ENCODE results near the gene TLE1.

TLE1 gene

GRCh38 chr9:81578606-81579005 is 110.7 kb downstream of the TLE1 start:
- no peak overlapping the region for H3K27ac ChIP-seq (ENCODE audit: low read length)
- H3K4me2 ChIP-seq (ENCODE audit: low read length): no peak overlapping the region
- no peaks in the 10 kb centered on the region for H3K36me3 ChIP-seq (replicated peaks; ENCODE audit: low read depth, low read length)
- no peak overlapping the region for H3K9ac ChIP-seq (ENCODE audit: low read length)
- peaks cover 12% of the 10 kb centered on the region for H3K4me1 ChIP-seq (ENCODE audit: low read length)
- no peaks in the 10 kb centered on the region for H4K20me1 ChIP-seq (ENCODE audit: insufficient read depth, low read length)
- H3K4me3 ChIP-seq (ENCODE audit: low read length): no peak overlapping the region
- H2AFZ ChIP-seq (ENCODE audit: low read depth, low read length): no peak overlapping the region
- no peaks in the 10 kb centered on the region for H3K9me3 ChIP-seq (ENCODE audit: insufficient read depth, low read length)
- no peaks in the 10 kb centered on the region for H3K79me2 ChIP-seq (ENCODE audit: low read length)
- H3K27me3 ChIP-seq (ENCODE audit: low read depth, low read length): no peaks in the 10 kb centered on the region
- TF ChIP-seq EZH2phosphoT487 (IDR thresholded peaks at IDR 0.05; ENCODE audit: low read depth) (no peak), CTCF (IDR thresholded peaks at IDR 0.05; ENCODE audit: low read depth, low read length) (no peak)

GRCh38 chr9:81575956-81576355 is 113.4 kb downstream of the TLE1 start:
- H4K20me1 ChIP-seq (ENCODE audit: insufficient read depth, low read length): no peaks in the 10 kb centered on the region
- no peak overlapping the region for H3K9ac ChIP-seq (ENCODE audit: low read length)
- H3K9me3 ChIP-seq (ENCODE audit: insufficient read depth, low read length): no peaks in the 10 kb centered on the region
- H3K36me3 ChIP-seq (replicated peaks; ENCODE audit: low read depth, low read length): no peaks in the 10 kb centered on the region
- no peak overlapping the region for H3K27ac ChIP-seq (ENCODE audit: low read length)
- H3K4me2 ChIP-seq (ENCODE audit: low read length): no peak overlapping the region
- no peak for TF ChIP-seq EZH2phosphoT487 (IDR thresholded peaks at IDR 0.05; ENCODE audit: low read depth)
- TF ChIP-seq CTCF (IDR thresholded peaks at IDR 0.05; ENCODE audit: low read depth, low read length): no peak
- H3K79me2 ChIP-seq (ENCODE audit: low read length): no peaks in the 10 kb centered on the region
- no peak overlapping the region for H3K4me3 ChIP-seq (ENCODE audit: low read length)
- no peaks in the 10 kb centered on the region for H3K27me3 ChIP-seq (ENCODE audit: low read depth, low read length)
- H3K4me1 ChIP-seq (ENCODE audit: low read length): peaks cover 9% of the 10 kb centered on the region
- H2AFZ ChIP-seq (ENCODE audit: low read depth, low read length): no peak overlapping the region

DNA sequence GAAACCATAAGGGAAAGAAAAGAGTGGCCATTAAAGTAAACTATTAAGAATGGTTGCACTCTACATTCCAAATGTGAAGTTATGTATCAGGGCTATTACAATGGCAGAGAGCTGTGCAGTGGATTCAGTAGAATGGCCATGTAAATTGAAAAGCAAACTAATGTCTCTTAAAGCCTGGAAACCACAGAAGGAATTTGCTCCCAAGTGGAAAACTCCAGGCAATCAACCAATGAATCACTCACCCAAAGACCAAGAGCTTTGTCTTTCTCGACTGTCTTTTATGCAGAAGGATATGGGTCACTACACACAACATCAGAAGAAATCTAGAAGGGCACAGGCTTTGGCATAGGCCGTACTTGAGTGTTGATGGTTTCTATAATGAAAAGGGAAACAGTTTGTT is 114.9 kb downstream of the TLE1 start:
- H2AFZ ChIP-seq (ENCODE audit: low read depth, low read length): no peak overlapping the region
- H4K20me1 ChIP-seq (ENCODE audit: insufficient read depth, low read length): no peaks in the 10 kb centered on the region
- no peak overlapping the region for H3K9ac ChIP-seq (ENCODE audit: low read length)
- H3K36me3 ChIP-seq (replicated peaks; ENCODE audit: low read depth, low read length): no peaks in the 10 kb centered on the region
- H3K4me1 ChIP-seq (ENCODE audit: low read length): peaks cover 7% of the 10 kb centered on the region
- no peaks in the 10 kb centered on the region for H3K9me3 ChIP-seq (ENCODE audit: insufficient read depth, low read length)
- no peak overlapping the region for H3K4me3 ChIP-seq (ENCODE audit: low read length)
- TF ChIP-seq CTCF (IDR thresholded peaks at IDR 0.05; ENCODE audit: low read depth, low read length): no peak
- no peak for TF ChIP-seq EZH2phosphoT487 (IDR thresholded peaks at IDR 0.05; ENCODE audit: low read depth)
- no peaks in the 10 kb centered on the region for H3K79me2 ChIP-seq (ENCODE audit: low read length)
- no peaks in the 10 kb centered on the region for H3K27me3 ChIP-seq (ENCODE audit: low read depth, low read length)
- H3K27ac ChIP-seq (ENCODE audit: low read length): no peak overlapping the region
- H3K4me2 ChIP-seq (ENCODE audit: low read length): no peak overlapping the region

- H3K36me3 ChIP-seq (replicated peaks; ENCODE audit: low read depth, low read length): no peaks in the 10 kb centered on the region
- no peak overlapping the region for H3K27ac ChIP-seq (ENCODE audit: low read length)
- TF ChIP-seq EZH2phosphoT487 (IDR thresholded peaks at IDR 0.05; ENCODE audit: low read depth) (no peak), CTCF (IDR thresholded peaks at IDR 0.05; ENCODE audit: low read depth, low read length) (no peak)
Measured at GRCh38 chr9:81573415-81574321, 115.7 kb downstream of the TLE1 start.

More at GRCh38 chr9:81573415-81574321, 115.7 kb downstream of the TLE1 start:
- Histone ChIP-seq H3K79me2 (ENCODE audit: low read length) (no peaks in the 10 kb centered on the region), H3K27me3 (ENCODE audit: low read depth, low read length) (no peaks in the 10 kb centered on the region), H3K4me1 (ENCODE audit: low read length) (peaks cover under 1% of the 10 kb centered on the region; the same call in 1 of the 2 replicates), H2AFZ (ENCODE audit: low read depth, low read length) (no peak overlapping the region), H3K4me2 (ENCODE audit: low read length) (no peak overlapping the region), H3K4me3 (ENCODE audit: low read length) (no peak overlapping the region), H3K9me3 (ENCODE audit: insufficient read depth, low read length) (no peaks in the 10 kb centered on the region), H3K9ac (ENCODE audit: low read length) (no peak overlapping the region), H4K20me1 (ENCODE audit: insufficient read depth, low read length) (no peaks in the 10 kb centered on the region)
